Neural cell (in vitro differentiated cells): ENCODE results near the gene GSTA3.

Source experiments
- CTCF ChIP-seq: fragments of 450-650 bp; IDR thresholded peaks from 2 replicates; pipeline ENCODE4 v1.5.1; 2014; ENCODE audit warnings: antibody characterized with exemption, mild to moderate bottlenecking, moderate library complexity; ENCODE audit not compliant: poor library complexity, severe bottlenecking
- EZH2 ChIP-seq: fragments of 200-600, 300-800 bp; shearing (Covaris generic), sonication (generic); IDR thresholded peaks from 2 replicates; pipeline ENCODE4 v1.6.1; 2014; ENCODE audit warnings: antibody characterized with exemption, low read length, borderline replicate concordance, mild to moderate bottlenecking; ENCODE audit not compliant: insufficient read depth, poor library complexity, severe bottlenecking
- MXI1 ChIP-seq: fragments of 450-650 bp; conservative IDR thresholded peaks from 2 replicates; pipeline ENCODE4 v1.6.1; 2014; ENCODE audit warnings: antibody characterized with exemption, mild to moderate bottlenecking; ENCODE audit not compliant: poor library complexity, severe bottlenecking
- POLR2AphosphoS5 ChIP-seq: IDR thresholded peaks from 2 replicates; pipeline ENCODE4 v1.6.1; 2012
- RAD21 ChIP-seq: fragments of 450-650 bp; conservative IDR thresholded peaks from 2 replicates; pipeline ENCODE4 v1.6.1; 2014; ENCODE audit warnings: antibody characterized with exemption, mild to moderate bottlenecking, moderate library complexity
- REST ChIP-seq: IDR thresholded peaks from 2 replicates; pipeline ENCODE4 v1.6.1; 2012; ENCODE audit warnings: borderline replicate concordance
- SMC3 ChIP-seq: fragments of 450-650 bp; conservative IDR thresholded peaks from 2 replicates; pipeline ENCODE4 v1.6.1; 2014; ENCODE audit warnings: antibody characterized with exemption, mild to moderate bottlenecking, moderate library complexity; ENCODE audit not compliant: poor library complexity
- TAF1 ChIP-seq: IDR thresholded peaks from 2 replicates; pipeline ENCODE4 v1.6.1; 2012; ENCODE audit warnings: low read depth

DNA sequence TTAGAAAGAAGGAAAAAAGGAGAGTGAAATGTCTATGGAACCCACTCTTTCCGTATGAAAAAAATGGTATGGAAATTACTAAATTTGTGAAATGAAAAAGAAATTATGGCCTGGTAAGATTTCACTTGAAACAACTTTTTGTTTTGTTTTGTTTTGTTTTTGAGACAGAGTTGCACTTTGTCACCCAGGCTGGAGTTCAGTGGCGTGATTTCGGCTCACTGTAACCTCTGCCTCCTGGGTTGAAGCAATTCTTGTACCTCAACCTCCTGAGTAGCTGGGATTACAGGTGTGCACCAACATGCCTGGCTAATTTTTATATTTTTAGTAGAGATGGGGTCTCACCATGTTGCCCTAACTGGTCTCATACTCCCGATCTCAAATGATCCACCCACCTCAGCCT lies 51.1 kb downstream of the GSTA3 start:
- TF ChIP-seq CTCF (no peak), POLR2AphosphoS5 (no peak), REST (no peak), EZH2 (no peak), MXI1 (no peak), SMC3 (no peak), RAD21 (no peak), TAF1 (no peak)
